Epithelial cell of alveolus of lung (primary cell): ENCODE measurements around the gene PRKN. TPM values are rescaled to one million over a fixed set of nuclear protein-coding genes. Genes with fewer than 3 reads are reported as not detected.

Source experiments
- total RNA-seq: library from RNA; depleted of rRNA; stranded (reverse); fragments of >200 nt; gene quantifications from 2 replicates; pipeline ENCODE4 v1.2.1, GENCODE V29; 2015

The PRKN gene
- 0.65 and 3.8 TPM in 2 replicates for total RNA-seq

DNA sequence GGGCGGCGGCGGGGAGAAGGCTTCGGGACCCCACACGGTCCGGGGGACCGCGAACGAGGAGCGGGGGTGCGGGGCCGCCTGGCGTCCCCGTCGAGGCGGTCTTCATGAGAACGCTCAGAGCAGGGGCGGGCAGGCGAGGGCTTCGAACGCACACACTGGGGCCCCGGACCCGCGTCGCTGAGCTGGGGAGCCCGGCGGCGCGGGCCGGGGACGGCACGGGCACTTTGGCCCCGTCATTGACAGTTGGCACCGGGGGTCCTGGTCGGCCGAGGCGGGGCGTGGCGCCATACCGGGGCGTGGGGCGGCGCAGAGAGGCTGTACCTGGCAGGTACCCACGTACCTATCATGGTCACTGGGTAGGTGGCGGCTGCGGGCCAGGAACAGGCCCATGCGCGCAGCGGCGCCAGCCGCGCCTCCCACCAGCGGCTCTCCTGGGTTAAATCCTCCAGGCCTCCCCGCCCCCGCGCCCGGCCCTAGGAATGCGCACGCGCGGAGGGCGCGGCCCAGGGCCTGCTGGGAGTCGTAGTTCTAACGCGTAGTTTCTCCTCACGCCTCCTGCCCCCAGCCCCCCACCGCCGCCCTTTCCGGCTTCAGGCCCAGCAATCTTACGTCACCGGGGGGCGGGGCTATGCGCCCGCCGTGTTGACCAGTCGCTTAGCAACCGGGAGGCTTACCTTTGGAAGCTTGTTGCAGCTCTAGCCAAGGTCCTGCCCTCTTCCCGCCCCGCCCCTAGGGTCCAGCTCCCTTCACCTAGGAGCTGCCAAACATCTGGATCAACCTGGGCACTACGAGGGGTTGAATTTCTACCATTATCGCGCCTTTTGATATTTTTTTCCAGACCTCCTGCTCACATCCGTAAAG lies at the start of gene PRKN, which contains the start of gene PACRG:
PRKN (minus strand) TSS at position 445 of the 861 bp plus-strand sequence.
PACRG (plus strand) TSS at position 653 of the 861 bp plus-strand sequence.

Other genes starting within 250 kb of the PRKN start
- gene PACRG, start 208 bp upstream of the PRKN start, total RNA-seq: not detected in 2 replicates